KG1 (cell line): Measurements from ENCODE around the gene CGB5.
"Not testable (repeated sequence)": the region's sequence is repeated elsewhere in the genome, so short reads cannot be mapped to it uniquely, and the experiment has no call there.

Source experiments
- DNase-seq: peaks from one replicate; lab custom pipeline; 2025; lab: John Stamatoyannopoulos, UW

The CGB5 gene

DNA sequence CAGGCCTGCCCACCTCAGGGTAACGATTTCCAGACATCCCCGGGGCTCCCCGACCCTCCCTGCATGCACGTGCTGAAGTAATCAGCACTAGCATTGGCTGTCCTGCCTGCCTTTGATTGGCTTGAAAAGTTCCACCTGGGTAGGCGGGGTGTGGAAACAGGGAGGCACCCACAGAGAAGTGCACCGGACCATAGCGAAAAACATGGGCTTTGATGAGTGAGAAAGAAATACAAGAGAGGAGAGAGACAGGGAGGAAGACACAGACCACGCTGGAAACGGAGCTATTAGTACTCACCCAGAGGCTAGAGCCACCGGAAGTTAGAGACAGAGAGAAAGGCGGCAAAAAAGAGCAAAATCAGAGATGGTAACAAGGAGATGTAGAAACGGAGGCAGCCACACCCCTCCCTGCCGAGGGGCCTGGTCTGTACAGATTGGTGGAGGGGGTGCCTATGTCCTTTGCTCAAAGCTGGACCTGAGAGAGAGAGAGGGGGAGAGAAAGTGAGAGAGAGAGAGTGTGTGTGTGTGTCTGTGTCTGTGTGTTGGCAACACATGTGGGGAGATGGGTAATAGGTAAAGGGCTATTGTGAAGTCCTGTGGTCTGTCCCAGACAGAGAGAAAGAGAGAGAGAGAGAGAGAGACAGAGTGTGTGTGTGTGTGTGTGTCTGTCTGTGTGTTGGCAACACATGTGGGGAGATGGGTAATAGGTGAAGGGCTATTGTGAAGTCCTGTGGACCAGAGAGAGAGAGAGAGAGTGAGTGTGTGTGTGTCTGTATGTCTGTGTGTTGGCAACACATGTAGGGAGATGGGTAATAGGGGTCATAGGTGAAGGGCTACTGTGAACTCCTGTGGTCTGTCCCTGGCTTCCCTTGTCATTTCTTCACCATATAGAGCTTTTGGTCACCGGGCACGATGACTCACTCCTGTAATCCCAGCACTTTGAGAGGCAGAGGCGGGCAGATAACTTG lies 22.4 kb upstream of the CGB5 start:
- DNase-seq = no peak

DNA sequence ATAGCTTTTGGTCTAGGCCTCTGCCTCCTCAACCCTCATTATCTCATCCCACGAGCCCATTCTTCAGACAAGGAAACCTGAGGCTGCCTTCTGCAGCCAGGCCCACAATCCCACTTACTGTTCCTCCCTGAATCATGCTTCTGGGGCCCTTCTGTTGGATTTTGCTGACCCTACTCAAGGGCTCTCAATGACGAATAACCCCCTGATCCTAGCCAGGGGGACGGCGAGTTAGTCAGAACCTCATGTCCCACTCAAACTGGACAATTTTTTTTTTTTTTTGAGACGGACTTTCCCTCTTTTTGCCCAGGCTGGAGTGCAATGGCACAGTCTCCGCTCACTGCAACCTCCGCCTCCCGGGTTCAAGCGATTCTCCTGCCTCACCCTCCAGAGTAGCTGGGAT lies 21.5 kb upstream of the CGB5 start:
- no peak for DNase-seq

DNA sequence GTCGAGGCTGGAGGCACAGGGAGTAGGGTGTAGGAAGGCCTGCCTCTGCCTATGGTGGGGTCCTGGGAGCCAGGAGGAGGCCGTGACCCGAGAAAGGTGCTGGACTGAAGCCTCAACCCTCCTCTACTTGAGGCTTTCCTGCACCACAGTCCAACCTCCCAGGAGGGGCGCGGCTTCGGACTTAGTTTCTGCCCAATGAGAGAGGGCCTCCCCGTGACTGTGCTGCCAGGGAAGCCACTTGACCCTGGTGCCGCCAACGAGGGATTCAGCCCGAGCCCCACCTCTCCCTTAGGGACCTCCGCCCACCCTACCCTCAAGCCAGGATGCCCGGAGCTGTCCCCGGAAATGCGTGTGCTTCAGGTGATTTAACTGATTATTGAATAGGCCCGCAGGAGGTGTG lies 19.4 kb upstream of the CGB5 start, which contains the start of gene CGB3:
TSS of gene CGB3 (minus strand) at position 101 of the 400 bp plus-strand sequence. CDS start 362 bp downstream, outside the sequence.
- not testable (repeated sequence) for DNase-seq

DNA sequence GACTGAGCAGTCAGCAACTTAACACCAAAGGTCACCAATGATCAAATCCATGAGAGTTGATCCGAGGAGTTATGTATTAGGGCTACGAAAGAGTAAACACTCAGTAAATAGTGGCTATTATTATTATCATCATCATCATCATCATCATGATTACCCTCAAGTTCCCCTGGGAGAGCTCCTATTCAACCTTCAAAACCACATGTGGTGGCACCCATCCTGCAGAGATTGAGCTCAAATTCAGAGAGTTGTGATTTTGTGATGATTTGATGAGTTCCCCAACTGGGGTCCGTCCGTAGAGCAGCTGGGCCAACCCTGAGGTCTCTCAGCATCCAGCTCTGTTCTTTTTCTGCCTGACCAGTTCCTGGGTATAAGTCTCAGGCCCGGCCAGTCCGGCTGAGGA lies 18.6 kb upstream of the CGB5 start:
- DNase-seq = not testable (repeated sequence)

DNA sequence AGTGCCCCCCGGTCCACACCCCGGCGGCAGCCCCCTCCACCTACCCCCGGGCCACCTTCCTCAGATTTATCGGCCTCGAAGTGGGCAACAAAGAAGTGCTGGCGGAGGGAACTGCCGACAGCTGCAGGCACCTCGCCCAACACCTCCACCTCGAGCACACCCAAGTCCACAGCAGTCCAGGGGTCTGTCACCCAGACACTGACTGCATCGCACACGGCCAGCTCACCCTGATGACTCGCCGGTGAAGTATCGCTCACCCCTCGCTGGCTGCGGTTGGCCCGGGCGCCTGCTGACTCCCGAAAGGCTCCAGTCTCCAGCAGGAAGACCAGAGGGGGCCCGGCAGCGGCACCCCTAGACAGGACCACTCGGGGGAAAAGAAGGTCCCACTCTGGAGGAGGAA lies 18.0 kb upstream of the CGB5 start:
- DNase-seq = not testable (repeated sequence)

DNA sequence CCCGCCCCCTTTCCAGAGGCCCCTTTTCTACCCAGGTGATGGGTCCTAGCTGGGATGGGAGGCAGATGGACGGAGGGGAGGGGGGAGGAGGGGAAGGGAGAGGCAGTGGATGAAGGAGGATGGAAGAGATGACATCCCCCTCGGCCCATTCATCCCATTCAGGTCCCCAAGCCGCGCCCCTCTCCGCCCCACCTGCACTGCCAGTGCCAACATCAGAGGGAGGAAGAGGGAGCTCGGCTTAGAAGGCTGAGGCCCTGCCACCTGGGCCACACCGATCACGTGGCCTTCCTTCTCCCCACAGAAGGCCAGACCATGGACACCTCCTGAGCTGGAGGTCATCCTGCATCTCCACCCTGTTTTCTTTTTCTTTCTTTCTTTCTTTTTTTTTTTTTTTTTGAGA lies 15.0 kb upstream of the CGB5 start:
- DNase-seq = not testable (repeated sequence)

DNA sequence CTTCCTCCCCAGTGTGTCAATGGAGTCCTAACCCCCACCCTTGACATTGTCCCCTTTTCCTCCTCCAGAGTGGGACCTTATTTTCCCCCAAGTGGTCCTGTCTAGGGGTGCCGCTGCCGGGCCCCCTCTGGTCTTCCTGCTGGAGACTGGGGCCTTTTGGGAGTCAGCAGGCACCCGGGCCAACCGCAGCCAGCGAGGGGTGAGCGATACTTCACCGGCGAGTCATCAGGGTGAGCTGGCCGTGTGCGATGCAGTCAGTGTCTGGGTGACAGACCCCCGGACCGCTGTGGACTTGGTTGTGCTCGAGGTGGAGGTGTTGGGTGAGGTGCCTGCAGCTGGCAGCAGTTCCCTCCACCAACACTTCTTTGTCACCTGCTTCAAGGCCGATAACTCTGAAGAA lies 13.9 kb upstream of the CGB5 start:
- DNase-seq = not testable (repeated sequence)

DNA sequence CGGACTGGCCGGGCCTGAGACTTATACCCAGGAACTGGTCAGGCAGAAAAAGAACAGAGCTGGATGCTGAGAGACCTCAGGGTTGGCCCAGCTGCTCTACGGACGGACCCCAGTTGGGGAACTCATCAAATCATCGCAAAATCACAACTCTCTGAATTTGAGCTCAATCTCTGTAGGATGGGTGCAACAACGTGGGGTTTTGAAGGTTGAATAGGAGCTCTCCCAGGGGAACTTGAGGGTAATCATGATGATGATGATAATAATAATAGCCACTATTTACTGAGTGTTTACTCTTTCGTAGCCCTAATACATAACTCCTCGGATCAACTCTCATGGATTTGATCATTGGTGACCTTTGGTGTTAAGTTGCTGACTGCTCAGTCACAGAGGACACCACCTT lies 13.3 kb upstream of the CGB5 start:
- not testable (repeated sequence) for DNase-seq

DNA sequence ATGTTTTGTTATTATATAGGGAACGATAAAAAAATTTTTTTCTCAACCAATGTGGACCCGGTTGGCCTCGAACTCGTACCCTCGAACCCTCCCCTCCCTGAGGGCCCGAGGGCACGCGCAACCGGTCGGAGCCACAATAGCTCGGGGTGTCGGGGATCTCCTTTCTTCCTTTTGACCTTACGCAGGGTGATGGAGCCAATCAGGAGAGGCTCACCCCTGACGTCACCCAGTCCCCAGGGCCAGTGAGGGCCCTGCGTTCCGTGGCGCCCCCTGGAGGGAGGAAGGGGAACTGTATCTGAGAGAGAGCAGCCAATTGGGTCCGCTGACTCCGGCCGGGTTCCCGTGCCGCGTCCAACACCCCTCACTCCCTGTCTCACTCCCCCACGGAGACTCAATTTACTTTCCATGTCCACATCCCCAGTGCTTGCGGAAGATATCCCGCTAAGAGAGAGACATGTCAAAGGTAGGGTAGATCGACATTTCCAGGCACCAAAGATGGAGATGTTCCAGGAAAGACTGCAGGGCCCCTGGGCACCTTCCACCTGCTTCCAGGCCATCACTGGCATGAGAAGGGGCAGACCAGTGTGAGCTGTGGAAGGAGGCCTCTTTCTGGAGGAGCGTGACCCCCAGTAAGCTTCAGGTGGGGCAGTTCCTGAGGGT lies 11.9 kb upstream of the CGB5 start, which contains the start of gene CGB2:
TSS of gene CGB2 (plus strand) at position 249 of the 660 bp plus-strand sequence. CDS start at position 455, 206 bp downstream.
- DNase-seq = not testable (repeated sequence)

DNA sequence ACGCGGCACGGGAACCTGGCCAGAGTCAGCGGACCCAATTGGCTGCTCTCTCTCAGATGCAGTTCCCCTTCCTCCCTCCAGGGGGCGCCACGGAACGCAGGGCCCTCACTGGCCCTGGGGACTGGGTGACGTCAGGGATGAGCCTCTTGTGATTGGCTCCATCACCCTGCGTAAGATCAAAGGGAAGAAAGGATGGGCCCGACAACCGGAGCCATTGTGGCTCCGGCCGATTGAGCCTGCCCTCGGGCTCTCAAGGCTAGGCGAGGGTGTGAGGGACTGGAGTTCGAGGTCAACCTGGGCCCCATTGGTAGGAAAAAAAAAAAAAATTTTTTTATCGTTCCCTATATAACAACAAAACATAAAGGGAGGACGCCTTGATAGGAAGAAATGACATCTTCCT lies 6.8 kb upstream of the CGB5 start, which contains the start of gene CGB1:
TSS of gene CGB1 (minus strand) at position 81 of the 400 bp plus-strand sequence. CDS start 184 bp downstream, outside the sequence.
- DNase-seq = not testable (repeated sequence)

DNA sequence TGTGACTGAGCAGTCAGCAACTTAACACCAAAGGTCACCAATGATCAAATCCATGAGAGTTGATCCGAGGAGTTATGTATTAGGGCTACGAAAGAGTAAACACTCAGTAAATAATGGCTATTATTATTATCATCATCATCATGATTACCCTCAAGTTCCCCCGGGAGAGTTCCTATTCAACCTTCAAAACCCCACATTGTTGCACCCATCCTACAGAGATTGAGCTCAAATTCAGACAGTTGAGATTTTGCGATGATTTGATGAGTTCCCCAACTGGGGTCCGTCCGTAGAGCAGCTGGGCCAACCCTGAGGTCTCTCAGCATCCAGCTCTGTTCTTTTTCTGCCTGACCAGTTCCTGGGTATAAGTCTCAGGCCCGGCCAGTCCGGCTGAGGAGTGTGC lies 5.5 kb upstream of the CGB5 start:
- DNase-seq = not testable (repeated sequence)

DNA sequence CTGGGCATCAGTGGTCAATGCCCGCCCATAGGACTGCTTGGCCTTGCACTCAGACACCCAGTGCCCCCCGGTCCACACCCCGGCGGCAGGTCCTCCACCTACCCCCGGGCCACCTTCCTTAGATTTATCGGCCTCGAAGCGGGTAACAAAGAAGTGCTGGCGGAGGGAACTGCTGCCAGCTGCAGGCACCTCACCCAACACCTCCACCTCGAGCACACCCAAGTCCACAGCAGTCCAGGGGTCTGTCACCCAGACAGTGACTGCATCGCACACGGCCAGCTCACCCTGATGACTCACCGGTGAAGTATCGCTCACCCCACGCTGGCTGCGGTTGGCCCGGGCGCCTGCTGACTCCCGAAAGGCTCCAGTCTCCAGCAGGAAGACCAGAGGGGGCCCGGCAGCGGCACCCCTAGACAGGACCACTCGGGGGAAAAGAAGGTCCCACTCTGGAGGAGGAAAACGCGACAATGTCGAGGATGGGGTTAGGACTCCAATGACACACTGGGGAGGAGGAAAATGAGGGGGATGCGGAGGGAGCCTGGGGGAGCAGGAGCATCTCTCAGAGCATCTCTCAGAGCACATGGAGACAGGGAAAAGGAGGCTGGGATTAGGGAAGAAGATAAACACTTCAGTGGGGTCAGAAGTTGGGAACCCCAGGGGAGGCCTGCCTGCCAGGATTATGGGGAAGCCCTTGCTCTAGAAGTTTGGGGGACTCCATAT lies 4.9 kb upstream of the CGB5 start:
- DNase-seq = not testable (repeated sequence)

DNA sequence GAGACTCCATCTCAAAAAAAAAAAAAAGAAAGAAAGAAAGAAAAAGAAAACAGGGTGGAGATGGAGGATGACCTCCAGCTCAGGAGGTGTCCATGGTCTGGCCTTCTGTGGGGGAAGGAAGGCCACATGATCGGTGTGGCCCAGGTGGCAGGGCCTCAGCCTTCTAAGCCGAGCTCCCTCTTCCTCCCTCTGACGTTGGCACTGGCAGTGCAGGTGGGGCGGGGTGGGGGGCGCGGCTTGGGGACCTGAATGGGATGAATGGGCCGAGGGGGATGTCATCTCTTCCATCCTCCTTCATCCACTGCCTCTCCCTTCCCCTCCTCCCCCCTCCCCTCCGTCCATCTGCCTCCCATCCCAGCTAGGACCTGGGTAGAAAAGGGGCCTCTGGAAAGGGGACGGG lies 3.9 kb upstream of the CGB5 start:
- not testable (repeated sequence) for DNase-seq

DNA sequence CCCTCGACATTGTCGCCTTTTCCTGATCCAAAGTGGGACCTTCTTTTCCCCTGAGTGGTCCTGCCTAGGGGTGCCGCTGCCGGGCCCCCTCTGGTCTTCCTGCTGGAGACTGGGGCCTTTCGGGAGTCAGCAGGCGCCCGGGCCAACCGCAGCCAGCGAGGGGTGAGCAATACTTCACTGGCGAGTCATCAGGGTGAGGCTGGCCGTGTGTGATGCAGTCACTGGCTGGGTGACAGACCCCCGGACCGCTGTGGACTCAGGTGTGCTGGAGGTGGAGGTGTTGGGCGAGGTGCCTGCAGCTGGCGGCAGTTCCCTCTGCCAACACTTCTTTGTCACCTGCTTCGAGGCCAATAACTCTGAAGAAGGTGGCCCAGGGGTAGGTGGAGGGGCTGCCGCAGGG lies 1.5 kb upstream of the CGB5 start:
- DNase-seq = no peak

DNA sequence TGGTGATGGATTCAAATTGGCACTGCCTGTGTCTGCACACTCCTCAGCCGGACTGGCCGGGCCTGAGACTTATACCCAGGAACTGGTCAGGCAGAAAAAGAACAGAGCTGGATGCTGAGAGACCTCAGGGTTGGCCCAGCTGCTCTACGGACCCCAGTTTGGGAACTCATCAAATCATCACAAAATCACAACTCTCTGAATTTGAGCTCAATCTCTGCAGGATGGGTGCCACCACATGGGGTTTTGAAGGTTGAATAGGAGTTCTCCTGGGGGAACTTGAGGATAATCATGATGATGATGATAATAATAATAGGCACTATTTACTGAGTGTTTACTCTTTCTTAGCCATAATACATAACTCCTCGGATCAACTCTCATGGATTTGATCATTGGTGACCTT lies 982 bp upstream of the CGB5 start:
- DNase-seq = not testable (repeated sequence)

DNA sequence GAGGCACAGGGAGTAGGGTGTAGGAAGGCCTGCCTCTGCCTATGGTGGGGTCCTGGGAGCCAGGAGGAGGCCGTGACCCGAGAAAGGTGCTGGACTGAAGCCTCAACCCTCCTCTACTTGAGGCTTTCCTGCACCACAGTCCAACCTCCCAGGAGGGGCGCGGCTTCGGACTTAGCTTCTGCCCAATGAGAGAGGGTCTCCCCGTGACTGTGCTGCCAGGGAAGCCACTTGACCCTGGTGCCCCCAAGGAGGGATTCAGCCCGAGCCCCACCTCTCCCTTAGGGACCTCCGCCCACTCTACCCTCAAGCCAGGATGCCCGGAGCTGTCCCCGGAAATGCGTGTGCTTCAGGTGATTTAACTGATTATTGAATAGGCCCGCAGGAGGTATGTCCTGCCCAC lies 5.4 kb downstream of the CGB5 start, which contains the start of gene CGB8:
TSS of gene CGB8 (minus strand) at position 101 of the 400 bp plus-strand sequence. CDS start 372 bp downstream, outside the sequence.
- not testable (repeated sequence) for DNase-seq

DNA sequence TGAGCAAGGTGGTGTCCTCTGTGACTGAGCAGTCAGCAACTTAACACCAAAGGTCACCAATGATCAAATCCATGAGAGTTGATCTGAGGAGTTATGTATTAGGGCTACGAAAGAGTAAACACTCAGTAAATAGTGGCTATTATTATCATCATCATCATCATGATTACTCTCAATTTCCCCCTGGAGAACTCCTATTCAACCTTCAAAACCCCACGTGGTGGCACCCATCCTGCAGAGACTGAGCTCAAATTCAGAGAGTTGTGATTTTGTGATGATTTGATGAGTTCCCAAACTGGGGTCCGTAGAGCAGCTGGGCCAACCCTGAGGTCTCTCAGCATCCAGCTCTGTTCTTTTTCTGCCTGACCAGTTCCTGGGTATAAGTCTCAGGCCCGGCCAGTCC lies 6.2 kb downstream of the CGB5 start:
- not testable (repeated sequence) for DNase-seq

DNA sequence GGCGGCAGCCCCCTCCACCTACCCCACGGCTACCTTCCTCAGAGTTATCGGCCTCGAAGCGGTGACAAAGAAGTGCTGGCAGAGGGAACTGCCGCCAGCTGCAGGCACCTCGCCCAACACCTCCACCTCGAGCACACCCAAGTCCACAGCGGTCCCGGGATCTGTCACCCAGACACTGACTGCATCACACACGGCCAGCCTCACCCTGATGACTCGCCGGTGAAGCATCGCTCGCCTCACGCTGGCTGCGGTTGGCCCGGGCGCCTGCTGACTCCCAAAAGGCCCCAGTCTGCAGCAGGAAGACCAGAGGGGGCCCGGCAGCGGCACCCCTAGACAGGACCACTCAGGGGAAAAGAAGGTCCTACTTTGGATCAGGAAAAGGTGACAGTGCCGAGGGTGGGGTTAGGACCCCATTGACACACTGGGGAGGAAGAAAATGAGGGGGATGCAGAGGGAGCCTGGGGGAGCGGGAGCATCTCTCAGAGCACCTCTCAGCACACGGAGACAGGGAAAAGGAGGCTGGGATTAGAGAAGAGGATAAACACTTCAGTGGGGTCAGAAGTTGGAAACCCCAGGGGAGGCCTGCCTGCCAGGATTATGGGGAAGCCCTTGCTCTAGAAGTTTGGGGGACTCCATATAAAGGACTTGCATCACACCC lies 6.9 kb downstream of the CGB5 start:
- not testable (repeated sequence) for DNase-seq

DNA sequence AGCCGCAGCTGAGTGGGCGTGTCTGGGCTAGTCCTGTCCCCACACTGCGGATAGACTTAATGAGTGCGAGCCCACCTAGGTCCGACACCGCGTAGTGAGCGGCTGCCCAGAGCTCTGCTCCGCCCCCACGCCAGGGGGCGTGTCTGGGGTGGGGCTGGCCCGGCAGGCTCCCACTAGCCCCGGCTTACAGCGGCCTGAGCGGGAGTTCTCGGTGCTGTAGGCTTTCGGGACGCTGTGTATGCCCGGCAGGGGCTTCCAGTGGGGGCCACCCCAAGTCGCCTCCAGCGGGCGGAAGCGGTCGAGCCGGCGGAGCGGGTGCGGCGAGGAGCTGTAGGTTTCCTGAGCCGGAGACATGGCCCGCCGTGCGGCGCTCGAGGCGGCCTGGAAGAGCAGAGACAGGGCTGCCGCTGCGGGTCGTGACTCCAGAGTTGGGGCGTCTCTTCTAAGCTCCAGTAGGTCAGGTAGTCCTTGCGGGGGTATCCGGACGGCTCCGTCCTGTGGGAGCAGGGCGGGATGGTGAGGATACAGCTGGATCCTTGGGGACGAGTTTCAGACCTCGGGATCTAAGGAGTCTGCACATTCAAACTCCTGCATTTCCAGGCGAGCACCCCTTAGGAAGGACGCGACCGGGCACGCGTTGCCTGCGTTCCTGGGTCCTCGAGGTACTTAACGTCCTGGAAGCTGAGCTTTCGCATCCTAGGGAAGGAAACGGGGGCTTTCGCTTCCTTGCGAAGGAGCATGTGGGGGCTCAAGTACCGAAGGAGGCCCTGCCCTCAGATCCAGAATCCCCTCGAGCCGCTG lies 12.7 kb downstream of the CGB5 start:
- no peak for DNase-seq

DNA sequence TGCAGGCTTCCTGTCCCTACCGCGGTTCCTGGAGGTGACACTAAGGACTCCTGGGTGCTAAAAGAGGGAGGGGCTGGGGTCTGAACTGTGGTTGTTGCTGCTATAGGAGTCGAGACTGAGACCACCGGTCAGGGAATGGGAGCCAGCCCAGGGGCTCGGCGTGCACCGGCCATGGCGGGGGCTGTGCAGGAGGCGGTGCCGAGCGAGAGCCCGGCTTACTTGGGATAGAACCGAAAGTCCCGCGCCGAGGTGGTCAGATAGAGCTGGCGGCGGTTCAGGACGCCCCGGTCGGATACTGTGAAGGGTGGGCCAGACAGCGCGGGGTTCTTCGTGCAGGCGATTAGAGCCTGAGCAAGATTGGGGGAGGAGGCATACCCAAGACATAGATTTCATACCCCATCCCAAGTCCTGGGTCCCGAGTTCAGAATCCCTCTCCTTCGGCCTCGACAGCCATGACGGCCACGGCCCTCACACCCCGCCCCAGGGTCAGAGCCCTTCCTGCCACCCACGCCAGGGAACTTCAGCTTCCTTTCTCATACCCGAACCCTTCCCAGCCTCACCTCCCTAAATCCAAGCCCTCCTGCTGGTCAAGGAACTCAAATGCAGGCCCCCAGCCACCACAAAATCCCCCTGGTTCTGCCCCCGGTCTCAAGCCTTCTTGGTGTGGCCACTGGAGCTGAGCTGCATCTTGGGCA lies 13.4 kb downstream of the CGB5 start:
- DNase-seq = not testable (repeated sequence)
